ENCODE results near the gene ASB6.

GRCh38 chr9:129613520-129614175, 28.3 kb downstream of the ASB6 start:
- TF ChIP-seq CTCF (IDR thresholded peaks at IDR 0.05) (no peak), EZH2 (IDR thresholded peaks at IDR 0.05; ENCODE audit: borderline replicate concordance, insufficient read depth, low read depth, low read length, poor library complexity, severe bottlenecking) (no peak)
